ENCODE results near the gene TPSD1.

DNA sequence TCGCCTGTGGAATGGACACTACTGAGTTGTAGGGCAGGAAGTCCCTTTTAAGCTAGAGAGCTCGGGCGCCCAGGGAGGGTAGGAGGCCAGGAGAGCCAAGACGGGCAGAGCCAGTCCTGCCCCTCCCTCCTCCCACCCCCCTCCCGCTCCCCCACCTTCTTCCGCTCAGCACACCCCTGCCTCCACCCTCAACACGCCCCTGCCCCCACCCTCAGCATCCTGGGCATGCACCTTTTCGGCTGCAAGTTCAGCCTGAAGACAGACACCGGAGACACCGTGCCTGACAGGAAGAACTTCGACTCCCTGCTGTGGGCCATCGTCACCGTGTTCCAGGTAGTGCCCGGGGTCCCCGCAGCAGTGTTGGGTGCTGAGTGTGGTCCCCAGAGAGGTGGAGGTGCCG is 49.1 kb upstream of the TPSD1 start:
- TF ChIP-seq, protein P1, sequence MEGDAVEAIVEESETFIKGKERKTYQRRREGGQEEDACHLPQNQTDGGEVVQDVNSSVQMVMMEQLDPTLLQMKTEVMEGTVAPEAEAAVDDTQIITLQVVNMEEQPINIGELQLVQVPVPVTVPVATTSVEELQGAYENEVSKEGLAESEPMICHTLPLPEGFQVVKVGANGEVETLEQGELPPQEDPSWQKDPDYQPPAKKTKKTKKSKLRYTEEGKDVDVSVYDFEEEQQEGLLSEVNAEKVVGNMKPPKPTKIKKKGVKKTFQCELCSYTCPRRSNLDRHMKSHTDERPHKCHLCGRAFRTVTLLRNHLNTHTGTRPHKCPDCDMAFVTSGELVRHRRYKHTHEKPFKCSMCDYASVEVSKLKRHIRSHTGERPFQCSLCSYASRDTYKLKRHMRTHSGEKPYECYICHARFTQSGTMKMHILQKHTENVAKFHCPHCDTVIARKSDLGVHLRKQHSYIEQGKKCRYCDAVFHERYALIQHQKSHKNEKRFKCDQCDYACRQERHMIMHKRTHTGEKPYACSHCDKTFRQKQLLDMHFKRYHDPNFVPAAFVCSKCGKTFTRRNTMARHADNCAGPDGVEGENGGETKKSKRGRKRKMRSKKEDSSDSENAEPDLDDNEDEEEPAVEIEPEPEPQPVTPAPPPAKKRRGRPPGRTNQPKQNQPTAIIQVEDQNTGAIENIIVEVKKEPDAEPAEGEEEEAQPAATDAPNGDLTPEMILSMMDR (IDR thresholded peaks at IDR 0.05; ENCODE audit: insufficient read depth, low read depth, low read length) = no peak
- TF ChIP-seq EZH2 (IDR thresholded peaks at IDR 0.05; ENCODE audit: insufficient read depth, low read length) = no peak

All from astrocyte (in vitro differentiated cells and primary cell).